Fibroblast of the aortic adventitia (primary cell): ENCODE results near the gene HTR3B. TPM values are rescaled to one million over a fixed set of nuclear protein-coding genes. Genes with fewer than 3 reads are reported as not detected.

ENCODE experiments used
- DNase-seq: peaks from one replicate; pipeline ENCODE4 v3.0.0-alpha.2; 2010; ENCODE audit warnings: low read depth
- H3K4me3 ChIP-seq: 2 replicates; pipeline ENCODE4 v1.5.1; 2011; ENCODE audit warnings: low read depth, mild to moderate bottlenecking, control low read depth, low read length, moderate library complexity
- total RNA-seq: library from RNA; depleted of rRNA; stranded (reverse); fragments of >200 nt; gene quantifications from 2 replicates; pipeline ENCODE4 v1.2.3, GENCODE V29; 2012; ENCODE audit warnings: low replicate concordance
- TF ChIP-seq, protein P1 (sequence below): IDR thresholded peaks from 2 replicates; pipeline ENCODE4 v1.5.1; 2011; ENCODE audit warnings: mild to moderate bottlenecking, low read length, control low read depth, inconsistent platforms; ENCODE audit not compliant: insufficient read depth

Gene HTR3B
- total RNA-seq, 1 donor: not detected

DNA sequence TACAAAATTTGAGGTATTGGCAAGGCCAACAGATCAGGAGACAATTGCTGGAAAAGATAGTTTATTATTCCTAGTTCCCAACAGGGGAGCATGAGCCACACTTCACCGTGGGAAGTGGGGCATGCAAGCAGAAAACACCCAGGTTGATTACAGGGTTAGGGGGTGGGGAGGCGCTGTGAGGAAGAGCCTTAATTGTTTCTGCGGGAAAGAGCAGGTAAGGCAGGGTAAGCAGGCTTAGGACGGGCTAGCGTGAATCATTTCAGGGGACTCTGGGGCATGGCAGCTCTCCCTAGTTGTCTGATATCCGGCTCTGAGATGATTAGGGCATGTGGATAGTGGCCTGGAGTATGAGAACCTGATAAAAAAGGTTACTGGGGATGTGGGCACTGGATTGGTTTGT is 49.6 kb downstream of the HTR3B start:
- DNase-seq: no peak
- TF ChIP-seq, protein P1, sequence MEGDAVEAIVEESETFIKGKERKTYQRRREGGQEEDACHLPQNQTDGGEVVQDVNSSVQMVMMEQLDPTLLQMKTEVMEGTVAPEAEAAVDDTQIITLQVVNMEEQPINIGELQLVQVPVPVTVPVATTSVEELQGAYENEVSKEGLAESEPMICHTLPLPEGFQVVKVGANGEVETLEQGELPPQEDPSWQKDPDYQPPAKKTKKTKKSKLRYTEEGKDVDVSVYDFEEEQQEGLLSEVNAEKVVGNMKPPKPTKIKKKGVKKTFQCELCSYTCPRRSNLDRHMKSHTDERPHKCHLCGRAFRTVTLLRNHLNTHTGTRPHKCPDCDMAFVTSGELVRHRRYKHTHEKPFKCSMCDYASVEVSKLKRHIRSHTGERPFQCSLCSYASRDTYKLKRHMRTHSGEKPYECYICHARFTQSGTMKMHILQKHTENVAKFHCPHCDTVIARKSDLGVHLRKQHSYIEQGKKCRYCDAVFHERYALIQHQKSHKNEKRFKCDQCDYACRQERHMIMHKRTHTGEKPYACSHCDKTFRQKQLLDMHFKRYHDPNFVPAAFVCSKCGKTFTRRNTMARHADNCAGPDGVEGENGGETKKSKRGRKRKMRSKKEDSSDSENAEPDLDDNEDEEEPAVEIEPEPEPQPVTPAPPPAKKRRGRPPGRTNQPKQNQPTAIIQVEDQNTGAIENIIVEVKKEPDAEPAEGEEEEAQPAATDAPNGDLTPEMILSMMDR: no peak
- no peak overlapping the region for H3K4me3 ChIP-seq

DNA sequence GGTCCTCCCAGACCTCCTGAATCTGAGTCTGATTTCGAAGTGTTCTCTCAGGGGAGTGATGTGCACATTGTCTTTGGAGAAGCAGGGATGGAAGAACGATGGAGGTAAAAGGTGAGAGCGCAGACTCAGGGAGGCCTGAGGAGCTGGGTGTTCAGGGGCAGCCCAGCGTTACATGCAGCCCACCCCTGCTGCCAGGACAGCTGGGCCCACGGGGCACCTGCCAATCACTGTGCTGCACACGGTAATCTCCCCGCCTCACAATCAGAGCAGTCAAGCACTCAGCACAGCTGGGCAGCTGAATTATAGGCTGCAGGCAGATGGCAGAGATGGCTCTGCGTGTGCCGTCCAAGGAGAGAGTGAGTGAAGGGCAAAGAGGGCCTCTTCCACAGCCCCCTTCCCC is 52.4 kb downstream of the HTR3B start:
- no peak overlapping the region for H3K4me3 ChIP-seq
- TF ChIP-seq, protein P1: no peak
- no peak for DNase-seq

DNA sequence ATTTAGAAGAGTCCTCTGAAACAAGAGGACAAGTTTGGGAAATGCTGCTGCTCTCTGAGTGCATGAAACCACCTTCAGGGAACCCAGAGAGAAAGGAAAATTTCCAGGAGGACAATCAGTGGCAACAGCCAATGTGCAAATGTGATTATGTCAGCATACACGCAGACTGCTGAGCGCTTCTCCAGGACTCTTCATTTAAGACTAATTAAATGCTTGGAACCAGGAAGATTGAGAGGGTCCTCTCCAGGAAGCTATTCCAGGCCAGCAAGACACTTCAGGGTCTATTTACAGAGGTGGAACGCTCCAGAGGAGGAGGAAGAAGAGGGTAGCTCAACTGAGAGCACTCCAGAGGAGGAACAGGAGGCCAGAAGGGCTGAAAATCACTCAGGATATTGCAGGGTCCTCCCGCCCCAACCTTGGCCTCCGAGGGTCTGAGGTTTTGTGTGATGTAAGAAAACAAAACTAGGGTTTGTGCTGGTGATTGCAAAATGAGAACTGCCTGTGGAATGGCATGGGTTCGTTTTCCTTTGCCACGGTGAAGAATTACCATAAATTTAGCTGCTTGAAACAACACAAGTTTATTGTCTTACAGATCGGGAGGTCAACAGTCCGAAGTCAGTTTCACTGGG is 56.2 kb downstream of the HTR3B start:
- TF ChIP-seq, protein P1: no peak
- H3K4me3 ChIP-seq: no peak overlapping the region
- DNase-seq: no peak

DNA sequence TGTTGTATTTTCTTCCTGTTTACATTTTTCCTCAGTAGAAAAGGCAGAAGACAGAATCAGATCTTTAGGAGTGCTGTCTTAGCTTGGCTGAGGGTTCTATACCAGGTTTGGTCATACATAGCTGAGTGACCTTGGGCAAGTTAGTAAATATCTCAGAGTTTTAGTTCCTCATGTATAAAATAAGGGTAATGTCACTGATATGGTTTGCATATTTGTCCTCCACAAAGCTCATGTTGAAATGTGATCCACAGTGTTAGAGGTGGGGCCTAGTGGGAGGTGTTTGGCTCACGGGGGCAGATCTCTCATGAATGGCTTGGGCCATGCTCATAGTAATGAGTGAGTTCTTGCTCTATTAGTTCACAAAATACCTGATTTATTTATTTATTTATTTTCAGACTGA is 62.8 kb downstream of the HTR3B start:
- DNase-seq: no peak
- TF ChIP-seq, protein P1: no peak
- no peak overlapping the region for H3K4me3 ChIP-seq

DNA sequence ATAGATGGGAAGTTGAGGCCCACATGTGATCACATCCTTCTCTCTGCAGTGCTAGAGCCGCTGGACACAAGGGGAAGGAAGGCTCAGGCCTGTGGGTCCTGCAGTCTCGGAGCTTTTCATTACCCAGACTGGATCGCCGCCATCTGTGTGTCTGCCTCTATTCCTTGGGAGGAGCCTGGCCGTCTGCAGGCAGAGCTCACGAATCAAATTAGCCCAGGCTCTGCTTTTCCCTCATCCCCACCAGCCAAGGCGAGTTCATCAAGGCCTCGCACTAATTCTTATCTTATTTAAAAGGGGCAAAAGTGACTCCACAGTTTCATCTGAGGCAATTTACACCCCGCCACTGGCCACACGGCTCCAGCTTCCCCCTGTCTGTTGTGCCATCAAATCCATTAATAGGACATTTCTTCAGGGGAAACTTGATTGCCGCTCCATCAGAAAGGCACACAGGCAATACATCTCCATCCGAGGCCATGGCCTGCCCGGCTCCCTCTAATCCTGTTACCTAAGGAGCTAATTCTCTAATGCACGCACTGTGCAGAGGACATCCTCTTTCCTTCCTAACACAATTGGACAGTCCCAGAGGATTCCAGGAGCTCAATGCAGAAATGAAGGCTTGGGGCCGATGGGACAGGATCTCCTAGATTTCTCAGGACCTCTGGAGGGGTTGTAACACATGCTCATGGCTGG is 67.1 kb downstream of the HTR3B start:
- no peak for DNase-seq
- H3K4me3 ChIP-seq: no peak overlapping the region
- TF ChIP-seq, protein P1: no peak

DNA sequence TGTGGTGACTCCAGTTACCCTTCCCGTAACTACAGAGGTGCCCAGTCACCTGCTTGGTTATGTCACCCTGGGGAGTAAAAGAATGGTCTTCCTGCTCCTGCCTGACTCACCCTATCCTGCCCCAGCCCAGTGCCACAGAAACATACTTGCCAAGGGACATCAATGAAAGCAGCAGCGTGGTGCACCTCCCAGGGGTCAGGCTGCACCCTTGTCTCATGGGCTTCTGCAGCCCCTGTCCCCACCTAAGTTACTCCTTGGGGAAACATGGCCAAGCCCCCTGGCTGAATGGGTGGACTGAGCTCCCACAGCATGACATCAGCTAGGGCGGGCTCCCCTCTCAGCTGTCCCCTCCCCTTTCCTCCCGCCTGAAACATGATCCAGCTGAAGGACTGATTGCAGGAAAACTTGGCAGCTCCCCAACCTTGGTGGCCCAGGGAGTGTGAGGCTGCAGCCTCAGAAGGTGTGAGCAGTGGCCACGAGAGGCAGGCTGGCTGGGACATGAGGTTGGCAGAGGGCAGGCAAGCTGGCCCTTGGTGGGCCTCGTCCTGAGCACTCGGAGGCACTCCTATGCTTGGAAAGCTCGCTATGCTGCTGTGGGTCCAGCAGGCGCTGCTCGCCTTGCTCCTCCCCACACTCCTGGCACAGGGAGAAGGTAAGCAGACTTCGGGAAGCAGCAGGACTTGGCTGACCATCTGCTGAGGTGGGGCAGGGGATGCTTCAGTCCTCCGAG is 70.3 kb downstream of the HTR3B start, which contains the start of gene HTR3A:
HTR3A (plus strand) TSS at position 368 of the 730 bp plus-strand sequence; CDS start at position 586, 218 bp downstream.
- H3K4me3 ChIP-seq: no peak within 1 kb of the TSS
- TF ChIP-seq, protein P1: no peak
- peak; percentile 2 for DNase-seq
